Stimulated activated naive CD8-positive, alpha-beta T cell treated with anti-CD3 and anti-CD28 coated beads, Interleukin-15, amount 100 ng/mL, for 72 hours (primary cell): ENCODE measurements around the gene PDE4A.
"Not testable (repeated sequence)": the region's sequence is repeated elsewhere in the genome, so short reads cannot be mapped to it uniquely, and the experiment has no call there.

Experiments
- ATAC-seq: fragments of 150-1000 bp; cut with Tn5 transposase; 2 replicates; pipeline ENCODE4 v1.10.0; 2021; ENCODE audit warnings: mild to moderate bottlenecking, moderate library complexity
- DNase-seq, 2 donors: peaks; one replicate each; pipeline ENCODE4 v3.0.0; 2021 to 2022
- H3K27ac Mint-ChIP-seq, 2 donors: one replicate each; pipeline ENCODE4 v1.8.0; 2022; ENCODE audit warnings: mild to moderate bottlenecking in 2 of 2, mixed read lengths in 2 of 2, moderate library complexity in 2 of 2
- H3K27me3 Mint-ChIP-seq: one replicate; pipeline ENCODE4 v1.8.0; 2022; ENCODE audit warnings: mixed read lengths
- H3K4me1 Mint-ChIP-seq: one replicate; pipeline ENCODE4 v1.8.0; 2022; ENCODE audit warnings: mild to moderate bottlenecking, mixed read lengths
- H3K4me3 Mint-ChIP-seq, 2 donors: one replicate each; pipeline ENCODE4 v1.8.0; 2022; ENCODE audit warnings: mild to moderate bottlenecking in 2 of 2, mixed read lengths in 2 of 2, moderate library complexity in 1 of 2
- H3K9me3 Mint-ChIP-seq, 2 donors: one replicate each; pipeline ENCODE4 v1.8.0; 2022; ENCODE audit warnings: mixed read lengths in 2 of 2

Gene PDE4A

GRCh38 chr19:10395436-10395835 is 24.9 kb upstream of the PDE4A start:
- ATAC-seq (peak; percentile 46), DNase-seq (no peak)
- H3K4me3 Mint-ChIP-seq, result no peak overlapping the region
- H3K9me3 Mint-ChIP-seq, result no peaks in the 10 kb centered on the region
- H3K27me3 Mint-ChIP-seq, result no peaks in the 10 kb centered on the region
- peaks cover 42% of the 10 kb centered on the region for H3K4me1 Mint-ChIP-seq
- no peak overlapping the region for H3K27ac Mint-ChIP-seq

- Mint-ChIP-seq H3K9me3 (no peaks in the 10 kb centered on the region), H3K27me3 (no peaks in the 10 kb centered on the region), H3K4me1 (peaks cover 42% of the 10 kb centered on the region), H3K27ac (peak overlapping the region in 1 of 2 donors; percentile 82), H3K4me3 (no peak overlapping the region)
- no peak for ATAC-seq
- DNase-seq, result no peak
These were observed 24.4 kb upstream of the PDE4A start for GRCh38 chr19:10395917-10396316.

- Mint-ChIP-seq H3K4me3 (no peak overlapping the region), H3K27ac (peak overlapping the region; percentile 71 to 72), H3K9me3 (no peaks in the 10 kb centered on the region), H3K4me1 (peaks cover 59% of the 10 kb centered on the region), H3K27me3 (no peaks in the 10 kb centered on the region)
- no peak for ATAC-seq
- no peak for DNase-seq
These were observed 21.5 kb upstream of the PDE4A start for GRCh38 chr19:10398819-10399218.

GRCh38 chr19:10399340-10399739 is 21.0 kb upstream of the PDE4A start:
- peaks cover 64% of the 10 kb centered on the region for H3K4me1 Mint-ChIP-seq
- not testable (repeated sequence) for H3K9me3 Mint-ChIP-seq, DNase-seq, ATAC-seq, H3K4me3 Mint-ChIP-seq, H3K27me3 Mint-ChIP-seq
- peak overlapping the region in 1 of 2 donors; percentile 71 for H3K27ac Mint-ChIP-seq

GRCh38 chr19:10399878-10400277 is 20.5 kb upstream of the PDE4A start:
- H3K9me3 Mint-ChIP-seq, result no peaks in the 10 kb centered on the region
- no peak overlapping the region for H3K4me3 Mint-ChIP-seq
- H3K4me1 Mint-ChIP-seq, result peaks cover 68% of the 10 kb centered on the region
- peak overlapping the region in 1 of 2 donors; percentile 91 for H3K27ac Mint-ChIP-seq
- DNase-seq (no peak), ATAC-seq (no peak)
- no peaks in the 10 kb centered on the region for H3K27me3 Mint-ChIP-seq

GRCh38 chr19:10402441-10403038 is 17.8 kb upstream of the PDE4A start:
- DNase-seq (no peak), ATAC-seq (no peak)
- Mint-ChIP-seq H3K27ac (peak overlapping the region; percentile 96 to 98), H3K4me1 (peaks cover 79% of the 10 kb centered on the region), H3K27me3 (no peaks in the 10 kb centered on the region), H3K4me3 (peak overlapping the region; percentile 87 to 91), H3K9me3 (no peaks in the 10 kb centered on the region)

- ATAC-seq (peak; percentile 88), DNase-seq (peak; percentile 98)
- peak within 1 kb of the TSS; percentile 87 to 91 for H3K4me3 Mint-ChIP-seq
- H3K27me3 Mint-ChIP-seq, result no peaks in the 10 kb centered on the region
- peaks cover 79% of the 10 kb centered on the region for H3K4me1 Mint-ChIP-seq
- H3K9me3 Mint-ChIP-seq, result no peaks in the 10 kb centered on the region
- peak within 1 kb of the TSS; percentile 96 to 98 for H3K27ac Mint-ChIP-seq
These were observed 17.0 kb upstream of the PDE4A start, which contains the start of gene CDC37 for GRCh38 chr19:10403137-10404021. CDC37 (minus strand) TSS chr19:10403542; CDS start chr19:10403479, 63 bp downstream.

GRCh38 chr19:10404888-10405820 is 15.2 kb upstream of the PDE4A start:
- peak in 1 of 2 donors; percentile 63 for DNase-seq
- peaks cover 86% of the 10 kb centered on the region for H3K4me1 Mint-ChIP-seq
- no peaks in the 10 kb centered on the region for H3K27me3 Mint-ChIP-seq

GRCh38 chr19:10406191-10406590 is 14.1 kb upstream of the PDE4A start:
- Mint-ChIP-seq H3K4me3 (peak overlapping the region in 1 of 2 donors; percentile 91), H3K27me3 (no peaks in the 10 kb centered on the region), H3K4me1 (peaks cover 85% of the 10 kb centered on the region), H3K9me3 (no peaks in the 10 kb centered on the region), H3K27ac (peak overlapping the region in 1 of 2 donors; percentile 95)
- ATAC-seq (no peak), DNase-seq (no peak)

More at GRCh38 chr19:10404888-10405820, 15.2 kb upstream of the PDE4A start:
- peak overlapping the region; percentile 87 to 91 for H3K4me3 Mint-ChIP-seq
- no peak for ATAC-seq
- H3K27ac Mint-ChIP-seq, result peak overlapping the region; percentile 78 to 95
- H3K9me3 Mint-ChIP-seq, result no peaks in the 10 kb centered on the region

- ATAC-seq (no peak), DNase-seq (no peak)
- Mint-ChIP-seq H3K9me3 (no peaks in the 10 kb centered on the region), H3K27ac (peak overlapping the region in 1 of 2 donors; percentile 34), H3K27me3 (no peaks in the 10 kb centered on the region), H3K4me3 (peak overlapping the region in 1 of 2 donors; percentile 48), H3K4me1 (peaks cover 84% of the 10 kb centered on the region)
These were observed 13.2 kb upstream of the PDE4A start for GRCh38 chr19:10407096-10407495.

GRCh38 chr19:10408511-10409283 is 11.6 kb upstream of the PDE4A start:
- Mint-ChIP-seq H3K9me3 (no peaks in the 10 kb centered on the region), H3K27ac (peak overlapping the region; percentile 64 to 89), H3K4me3 (peak overlapping the region; percentile 55 to 80), H3K4me1 (peaks cover 94% of the 10 kb centered on the region), H3K27me3 (no peaks in the 10 kb centered on the region)
- ATAC-seq, result peak; percentile 79
- peak in 1 of 2 donors; percentile 75 for DNase-seq

- H3K9me3 Mint-ChIP-seq, ATAC-seq, H3K4me3 Mint-ChIP-seq, DNase-seq, H3K27me3 Mint-ChIP-seq, H3K27ac Mint-ChIP-seq: not testable (repeated sequence)
- H3K4me1 Mint-ChIP-seq, result peaks cover 89% of the 10 kb centered on the region
These were observed 9.1 kb upstream of the PDE4A start for GRCh38 chr19:10411224-10411623.

GRCh38 chr19:10412257-10412977 is 7.9 kb upstream of the PDE4A start:
- peak; percentile 50 for ATAC-seq
- Mint-ChIP-seq H3K27ac (peak overlapping the region; percentile 9 to 91), H3K27me3 (peaks cover 11% of the 10 kb centered on the region), H3K9me3 (no peaks in the 10 kb centered on the region), H3K4me1 (peaks cover 89% of the 10 kb centered on the region), H3K4me3 (peak overlapping the region; percentile 19 to 49)
- DNase-seq, result peak in 1 of 2 donors; percentile 40

- ATAC-seq (no peak), DNase-seq (no peak)
- H3K27me3 Mint-ChIP-seq, result peaks cover 26% of the 10 kb centered on the region
- H3K9me3 Mint-ChIP-seq, result no peaks in the 10 kb centered on the region
- H3K27ac Mint-ChIP-seq, result peak overlapping the region in 1 of 2 donors; percentile 95
- peaks cover 80% of the 10 kb centered on the region for H3K4me1 Mint-ChIP-seq
- peak overlapping the region; percentile 69 to 76 for H3K4me3 Mint-ChIP-seq
These were observed 4.3 kb upstream of the PDE4A start for GRCh38 chr19:10416083-10416379.
